Bladder microvascular endothelial cell (primary cell): ENCODE data around the gene KRT1. TPM values are rescaled to one million over a fixed set of nuclear protein-coding genes. Genes with fewer than 3 reads are reported as not detected.

Experiments
- total RNA-seq: library from RNA; depleted of rRNA; stranded (reverse); fragments of >200 nt; gene quantifications from 2 replicates; pipeline ENCODE4 v1.2.3, GENCODE V29; 2014

KRT1 gene
- not detected in 2 replicates for total RNA-seq

DNA sequence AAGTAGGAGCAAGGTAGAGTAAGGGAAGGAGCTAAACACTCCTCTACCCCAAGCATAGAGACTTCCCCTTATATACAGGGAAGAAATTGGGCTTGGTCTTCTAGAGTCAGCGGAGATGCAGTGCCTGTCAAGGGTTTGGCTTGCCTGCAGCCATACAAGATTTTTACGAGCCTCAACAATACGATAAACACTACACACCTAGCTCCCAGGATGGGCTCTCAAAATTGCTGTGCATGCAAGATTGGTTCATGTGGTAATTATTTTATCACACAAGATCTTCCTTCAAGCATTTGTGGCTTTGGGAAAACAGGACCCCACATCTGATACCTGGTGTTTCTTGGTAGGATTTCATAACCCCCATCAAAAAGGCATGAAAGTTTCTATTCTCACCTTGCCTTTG lies at the start of gene KRT1:
KRT1 (minus strand) TSS at position 45 of the 400 bp plus-strand sequence. CDS start 59 bp downstream, outside the sequence.

DNA sequence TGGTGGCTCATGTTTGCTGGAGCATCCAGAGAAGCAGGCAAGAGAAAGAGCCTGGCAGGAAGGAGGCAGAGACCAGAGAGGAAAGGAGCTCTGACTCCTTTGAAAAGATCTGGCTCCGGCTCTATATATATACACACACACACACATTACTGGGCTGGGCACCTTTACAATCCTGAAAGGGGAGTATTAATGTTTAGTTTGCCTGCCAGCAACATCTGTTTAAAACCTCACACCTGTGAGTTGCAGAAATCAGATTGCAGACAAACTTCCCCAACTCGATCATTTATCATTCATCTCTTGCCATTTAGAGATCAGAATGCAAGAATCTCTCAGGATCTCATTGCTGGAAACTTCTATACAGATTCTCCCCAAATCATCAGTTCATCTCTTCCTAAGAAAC lies 23.2 kb upstream of the KRT1 start, which contains the start of gene KRT77:
KRT77 (minus strand) TSS at position 101 of the 400 bp plus-strand sequence; CDS start at position 11, 90 bp downstream.

DNA sequence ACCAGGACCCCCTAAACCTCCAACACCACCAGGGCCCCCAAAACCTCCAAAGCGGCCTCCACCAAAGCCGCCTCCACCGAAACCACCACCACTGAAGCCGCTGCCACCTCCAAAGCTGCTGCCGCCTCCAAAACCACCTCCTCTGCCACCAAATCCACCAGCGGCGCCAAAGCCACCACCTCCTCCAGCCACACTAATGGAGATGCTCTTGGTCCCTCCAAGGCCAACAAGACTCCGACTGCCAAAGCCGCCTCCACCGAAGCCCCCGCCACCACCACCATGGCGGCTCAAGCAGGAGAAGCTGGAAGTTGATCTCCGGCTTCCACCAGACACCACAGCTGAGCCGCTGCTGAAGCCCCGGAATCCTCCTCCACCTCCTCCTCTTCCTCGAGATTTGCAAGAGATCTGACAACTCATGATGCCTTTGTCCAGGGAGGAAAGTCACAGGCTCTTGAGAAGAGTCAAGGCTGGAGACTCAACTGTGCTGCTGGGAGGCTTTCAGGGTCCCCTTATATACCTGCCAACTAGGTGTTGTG lies 28.4 kb downstream of the KRT1 start, which contains the start of gene KRT2:
KRT2 (minus strand) TSS at position 486 of the 536 bp plus-strand sequence; CDS start at position 417, 69 bp downstream.

Other genes with a start within 250 kb of the KRT1 start
- gene KRT75, start 246.0 kb downstream of the KRT1 start, total RNA-seq: not detected in 2 replicates
- 0.13 and 0.32 TPM in 2 replicates for gene KRT6B, start 228.3 kb downstream of the KRT1 start, total RNA-seq
- gene KRT6C, start 206.6 kb downstream of the KRT1 start, total RNA-seq: not detected in 2 replicates
- gene KRT6A, start 187.2 kb downstream of the KRT1 start, total RNA-seq: 0.76 and 0.97 TPM in 2 replicates
- 0.31 and 0.65 TPM in 2 replicates for gene KRT5, start 160.0 kb downstream of the KRT1 start, total RNA-seq
- gene KRT71, start 127.3 kb downstream of the KRT1 start, total RNA-seq: not detected in 2 replicates
- not detected in 2 replicates for gene KRT74, start 106.6 kb downstream of the KRT1 start, total RNA-seq
- gene KRT72, start 78.9 kb downstream of the KRT1 start, total RNA-seq: not detected in 2 replicates
- not detected in 2 replicates for gene KRT73, start 61.8 kb downstream of the KRT1 start, total RNA-seq
- not detected in 2 replicates for gene KRT2, start 28.2 kb downstream of the KRT1 start, total RNA-seq
- gene KRT77, start 23.1 kb upstream of the KRT1 start, total RNA-seq: not detected in 2 replicates
- not detected in 2 replicates for gene KRT76, start 96.9 kb upstream of the KRT1 start, total RNA-seq
- gene KRT3, start 115.7 kb upstream of the KRT1 start, total RNA-seq: not detected in 2 replicates
- gene KRT4, start 133.7 kb upstream of the KRT1 start, total RNA-seq: not detected in 2 replicates
- gene KRT79, start 153.9 kb upstream of the KRT1 start, total RNA-seq: not detected in 2 replicates
- gene KRT78, start 168.6 kb upstream of the KRT1 start, total RNA-seq: not detected in 2 replicates
- gene KRT8, start 224.7 kb upstream of the KRT1 start, total RNA-seq: 3.7 and 8.6 TPM in 2 replicates